Left lung (tissue), 10 donors: ENCODE data around the gene RLF. TPM values are rescaled to one million over a fixed set of nuclear protein-coding genes. Genes with fewer than 3 reads are reported as not detected.
A peak's percentile ranks its signal among the peaks of the same experiment; 100 is the strongest.

ENCODE experiments used
- ATAC-seq: fragments of 200-7000 bp; cut with Tn5 transposase; one replicate; pipeline ENCODE4 v1.9.1; 2020; ENCODE audit warnings: moderate library complexity
- DNase-seq, 4 donors: peaks; one replicate each; pipeline ENCODE4 v3.0.0-alpha.2; 2013 to 2020
- H3K27ac ChIP-seq, 2 donors: fragments of 200-600 bp; sonication (generic) in 1 of 2; one replicate each; pipeline versions ENCODE4 v1.5.0 to v1.8.0; 2020 to 2021
- H3K27me3 ChIP-seq, 2 donors: fragments of 200-600 bp; sonication (generic) in 1 of 2; one replicate each; pipeline versions ENCODE4 v1.5.0 to v1.8.0; 2020 to 2021
- H3K36me3 ChIP-seq, 2 donors: fragments of 200-600 bp; sonication (generic) in 1 of 2; one replicate each; pipeline versions ENCODE4 v1.5.0 to v1.8.0; 2020 to 2021
- H3K4me1 ChIP-seq, 2 donors: fragments of 200-600 bp; one replicate each; pipeline ENCODE4 v1.8.0; 2021
- H3K4me3 ChIP-seq, 2 donors: fragments of 200-600 bp; sonication (generic) in 1 of 2; one replicate each; pipeline versions ENCODE4 v1.5.0 to v1.8.0; 2020 to 2021; ENCODE audit warnings: mild to moderate bottlenecking in 1 of 2
- H3K9me3 ChIP-seq, 2 donors: fragments of 200-600 bp; sonication (generic) in 1 of 2; one replicate each; pipeline versions ENCODE4 v1.5.0 to v1.8.0; 2020 to 2021
- CTCF ChIP-seq, 2 donors: fragments of 200-600 bp; sonication (generic) in 1 of 2; IDR thresholded peaks; one replicate each; pipeline versions ENCODE4 v1.5.0 to v1.8.0; 2021; ENCODE audit warnings: antibody characterized with exemption in 2 of 2
- intact Hi-C, 2 donors: fragments of 100-400 bp; cut with DNase I; formaldehyde crosslinking; loops; one replicate each; pipeline versions ENCODE4 v1.11.2 to v1.14.2; 2022
- polyA plus RNA-seq, 6 donors: library from polyadenylated mRNA; unstranded; fragments of 120-200 nt; gene quantifications; one replicate each; pipeline ENCODE4 v1.2.1, GENCODE V29; 2013; ENCODE audit not compliant: insufficient read length in 6 of 6
- total RNA-seq, 2 donors: library from RNA; stranded (reverse); fragmentation: NEBNext Ultra II Directional; extraction: Animal tissue kit (Norgen Biotek cat#: 25700); gene quantifications; one replicate each; pipeline ENCODE4 v1.2.1, GENCODE V29; 2021
- donor health status: DM: no; HTN: yes; CAD: no.
- donor health status: DM: no; HTN: no; CAD: no.

The RLF gene
- total and polyA plus RNA-seq, 8 donors = 11.2 to 34.4 (median 24.6) TPM

DNA sequence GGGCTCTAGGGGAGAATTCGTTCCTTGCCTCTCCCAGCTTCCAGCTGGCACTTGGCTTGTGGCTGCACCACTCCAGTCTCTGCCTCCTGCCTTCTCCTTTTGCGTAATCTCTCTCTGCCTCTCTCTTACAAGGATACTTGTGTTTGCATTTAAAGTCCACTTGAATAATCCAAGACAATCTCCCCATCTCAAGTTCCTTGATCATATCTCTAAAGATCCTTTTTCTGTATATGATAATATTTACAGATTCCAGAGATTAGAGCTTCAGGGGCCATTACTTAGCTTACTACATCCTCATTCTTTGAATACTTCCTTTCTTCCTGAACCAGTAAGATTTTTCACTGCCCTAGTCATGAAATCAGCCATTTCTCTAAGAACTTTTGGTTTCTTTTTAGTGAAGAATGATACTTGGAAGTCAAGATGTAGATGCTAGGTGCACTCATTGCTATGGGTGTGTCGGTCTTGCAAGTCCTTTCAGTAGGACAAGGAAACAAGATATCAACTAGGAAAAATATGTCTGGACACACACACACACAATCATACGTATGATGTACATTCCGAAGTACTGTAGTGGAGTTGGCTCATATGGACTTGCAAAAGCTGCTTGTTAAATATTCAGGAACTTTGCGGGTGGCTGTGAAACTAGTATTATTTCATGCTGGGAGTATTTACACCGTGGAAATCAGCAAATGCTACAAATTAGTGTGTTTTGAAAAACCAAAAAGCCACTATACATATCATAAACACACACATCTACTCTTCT, 20.8 kb upstream of the RLF start:
- H3K4me1 ChIP-seq = peaks cover 0 to 6% of the 10 kb centered on the region in 2 donors
- H3K27me3 ChIP-seq = peaks cover 0 to 8% of the 10 kb centered on the region in 2 donors
- ATAC-seq = peak; percentile 82
- H3K36me3 ChIP-seq = no peaks in the 10 kb centered on the region
- no peak overlapping the region for H3K4me3 ChIP-seq
- peak overlapping the region; percentile 61 to 63 for H3K27ac ChIP-seq
- no peak for TF ChIP-seq CTCF (IDR thresholded peaks at IDR 0.05)
- H3K9me3 ChIP-seq = no peaks in the 10 kb centered on the region
- intact Hi-C loops = loop anchor here in 1 of 2 donors (5.0 kb wide), 1 partner anchor 197 kb away; no protein-coding TSS in a partner anchor
- DNase-seq = peak in 1 of 4 donors; percentile 53

DNA sequence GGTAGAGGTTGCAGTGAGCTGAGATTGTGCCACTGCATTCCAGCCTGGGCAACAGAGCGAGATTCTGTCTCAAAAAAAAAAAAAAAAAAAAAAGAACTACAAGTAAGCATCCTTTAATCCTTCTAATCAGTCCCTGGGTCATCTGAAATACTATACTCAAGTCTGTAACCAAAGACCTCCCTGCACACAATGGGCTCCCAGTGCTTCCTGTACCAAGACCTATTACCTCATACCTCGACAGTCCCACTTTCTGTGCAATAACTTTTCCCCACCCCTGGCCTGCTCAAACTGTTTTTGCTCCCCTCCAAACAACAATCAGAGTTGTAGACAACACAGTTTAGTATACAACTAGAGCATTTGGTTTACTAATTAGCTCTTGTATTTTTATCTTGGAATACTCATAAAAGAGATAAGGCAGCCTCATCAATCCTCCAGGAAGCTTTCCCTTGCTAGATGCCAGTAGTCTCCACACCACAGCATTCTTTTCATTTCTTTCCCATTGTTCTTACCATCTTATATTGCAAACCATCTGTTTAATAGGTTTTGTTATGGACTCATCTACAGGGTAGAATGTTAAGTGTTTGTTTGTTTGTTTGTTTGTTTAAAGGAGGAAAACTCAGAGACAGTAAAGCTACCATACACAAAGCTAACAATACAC, 19.2 kb upstream of the RLF start:
- Histone ChIP-seq H3K36me3 (no peaks in the 10 kb centered on the region), H3K27me3 (peaks cover 0 to 16% of the 10 kb centered on the region in 2 donors), H3K4me1 (peaks cover 0 to 6% of the 10 kb centered on the region in 2 donors), H3K9me3 (no peaks in the 10 kb centered on the region), H3K4me3 (no peak overlapping the region), H3K27ac (no peak overlapping the region)
- ATAC-seq (no peak), DNase-seq (no peak)
- no peak for TF ChIP-seq CTCF (IDR thresholded peaks at IDR 0.05)
- intact Hi-C loops = loop anchor here in 1 of 2 donors (5.0 kb wide), 1 partner anchor 195 kb away; no protein-coding TSS in a partner anchor

DNA sequence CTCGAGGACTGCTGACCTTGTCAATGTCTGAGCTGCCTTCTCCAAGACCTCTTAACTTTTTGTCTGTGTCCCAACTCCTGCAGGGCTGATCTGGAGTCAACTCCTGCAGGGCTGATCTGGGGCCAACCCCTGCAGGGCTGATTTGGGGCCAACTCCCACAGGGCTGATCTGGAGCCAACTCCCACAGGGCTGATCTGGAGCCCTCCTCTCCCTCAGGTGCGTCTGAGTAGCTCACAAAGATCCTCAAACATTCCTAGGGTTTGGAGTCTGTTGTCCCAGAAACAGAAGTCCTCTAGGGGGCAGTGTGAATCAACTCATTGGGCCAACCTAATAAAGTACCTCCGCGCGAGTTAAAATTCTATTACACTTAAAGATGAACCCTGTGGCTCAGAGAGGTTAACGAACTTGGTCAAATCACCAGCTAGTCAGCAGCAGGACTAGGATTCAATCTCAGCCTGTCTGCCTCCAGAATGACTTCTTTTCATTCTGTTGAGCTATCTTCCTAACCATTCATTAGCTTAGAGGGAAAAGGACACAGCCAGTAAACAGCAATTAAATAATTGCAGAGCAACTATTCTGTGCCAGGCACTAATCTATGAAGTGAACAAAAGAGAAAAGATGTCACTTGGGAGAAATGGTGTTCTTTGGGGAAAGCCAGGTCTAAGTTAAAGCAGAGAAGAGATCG, 17.2 kb upstream of the RLF start:
- Histone ChIP-seq H3K27me3 (peaks cover 0 to 28% of the 10 kb centered on the region in 2 donors), H3K9me3 (no peaks in the 10 kb centered on the region), H3K4me1 (peaks cover 0 to 6% of the 10 kb centered on the region in 2 donors), H3K27ac (no peak overlapping the region), H3K4me3 (no peak overlapping the region), H3K36me3 (no peaks in the 10 kb centered on the region)
- intact Hi-C loops = loop anchor here in 1 of 2 donors (5.0 kb wide), 1 partner anchor 193 kb away; no protein-coding TSS in a partner anchor
- DNase-seq (peak in 2 of 4 donors; percentile 54 to 76), ATAC-seq (peak; percentile 91)
- peak; percentile 67 to 76 for TF ChIP-seq CTCF (IDR thresholded peaks at IDR 0.05)

DNA sequence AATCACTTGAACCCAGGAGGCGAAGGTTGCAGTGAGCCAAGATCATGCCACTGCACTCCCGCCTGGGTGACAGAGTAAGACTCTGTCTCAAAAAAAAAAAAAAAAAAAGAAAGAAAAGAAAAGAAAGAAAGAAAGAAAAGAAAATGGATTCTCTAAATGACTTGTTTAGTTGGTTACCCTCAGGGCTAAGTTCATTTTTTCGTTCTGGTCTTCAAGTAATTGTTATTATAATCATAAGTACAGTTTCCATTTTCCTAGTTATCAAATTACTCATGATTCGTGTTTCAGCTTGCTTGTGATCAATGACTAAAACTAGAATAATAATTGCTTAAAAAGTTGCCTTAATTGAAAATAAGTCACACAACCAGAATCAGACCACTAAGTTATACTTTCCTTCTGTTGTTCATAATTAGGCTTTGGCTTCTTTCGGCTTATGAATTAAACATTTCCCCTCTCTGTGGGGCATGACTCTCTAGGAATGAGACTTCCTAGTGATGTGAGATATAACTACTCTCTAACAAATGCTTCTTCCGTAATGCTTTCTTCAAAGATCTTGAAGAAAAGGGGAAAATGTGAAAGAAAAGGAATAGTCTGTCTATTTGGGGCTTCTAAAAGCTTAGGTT, 9.6 kb upstream of the RLF start:
- intact Hi-C loops = loop anchor here in 1 of 2 donors (10.0 kb wide), 1 partner anchor 253 kb away; no protein-coding TSS in a partner anchor
- no peak for TF ChIP-seq CTCF (IDR thresholded peaks at IDR 0.05)
- no peaks in the 10 kb centered on the region for H3K36me3 ChIP-seq

More for the DNA sequence above, 9.6 kb upstream of the RLF start:
- no peak overlapping the region for H3K4me3 ChIP-seq
- DNase-seq (no peak), ATAC-seq (no peak)
- H3K4me1 ChIP-seq = peaks cover 0 to 11% of the 10 kb centered on the region in 2 donors
- H3K27me3 ChIP-seq = peaks cover 0 to 17% of the 10 kb centered on the region in 2 donors
- H3K9me3 ChIP-seq = no peaks in the 10 kb centered on the region
- H3K27ac ChIP-seq = no peak overlapping the region
